IPS DF 4.7 (cell line): ENCODE data around the gene EDN2.

Experiments
- DNase-seq: peaks from one replicate; pipeline ENCODE4 v3.0.0-alpha.2; 2013; ENCODE audit warnings: low spot score; ENCODE audit errors: extremely low read depth

Gene EDN2

DNA sequence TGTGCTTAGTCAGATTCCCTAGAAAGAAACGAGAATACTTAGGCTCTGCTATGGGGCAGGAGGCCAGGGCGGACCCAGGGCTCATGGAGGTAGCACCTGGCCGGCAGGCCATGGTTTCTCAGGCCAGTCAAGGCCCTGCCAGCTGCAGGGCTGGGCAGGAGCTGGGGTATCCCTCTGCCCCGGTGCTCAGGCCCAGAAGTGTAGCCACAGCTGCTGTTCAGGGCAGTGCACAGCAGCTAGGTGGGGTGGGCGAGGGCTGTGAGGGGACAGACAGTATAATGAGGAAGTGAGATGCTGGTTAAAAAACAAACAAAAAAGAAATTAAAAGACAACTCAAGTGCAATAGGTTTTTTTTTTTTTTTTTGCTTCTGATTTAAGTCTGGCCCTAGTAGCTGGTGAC, 34.0 kb upstream of the EDN2 start:
- DNase-seq: no peak

DNA sequence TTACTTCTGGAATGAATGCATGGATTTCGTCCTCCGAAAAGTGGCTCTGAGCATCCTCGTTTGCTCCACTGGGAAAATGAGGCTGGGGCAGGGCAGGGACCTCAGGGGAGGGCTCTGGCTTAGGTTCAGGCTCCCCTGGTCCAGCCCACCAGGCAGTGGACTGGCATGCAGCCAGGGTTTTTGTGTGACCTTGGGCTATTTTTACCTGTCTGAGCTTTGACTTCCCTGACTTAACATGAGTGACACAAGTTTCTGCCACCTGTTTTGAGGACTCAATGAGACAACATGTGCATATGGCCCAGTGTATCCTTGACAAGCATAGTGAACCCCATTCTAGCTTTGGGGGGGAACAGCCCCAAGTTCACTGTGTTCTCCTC, 32.6 kb upstream of the EDN2 start:
- DNase-seq: no peak

GRCh38 chr1:41516168-41517061, 31.9 kb upstream of the EDN2 start:
- DNase-seq: no peak

- DNase-seq: no peak
These were observed 31.3 kb upstream of the EDN2 start for GRCh38 chr1:41515778-41516167.

GRCh38 chr1:41515131-41515678, 30.7 kb upstream of the EDN2 start:
- DNase-seq: no peak

DNA sequence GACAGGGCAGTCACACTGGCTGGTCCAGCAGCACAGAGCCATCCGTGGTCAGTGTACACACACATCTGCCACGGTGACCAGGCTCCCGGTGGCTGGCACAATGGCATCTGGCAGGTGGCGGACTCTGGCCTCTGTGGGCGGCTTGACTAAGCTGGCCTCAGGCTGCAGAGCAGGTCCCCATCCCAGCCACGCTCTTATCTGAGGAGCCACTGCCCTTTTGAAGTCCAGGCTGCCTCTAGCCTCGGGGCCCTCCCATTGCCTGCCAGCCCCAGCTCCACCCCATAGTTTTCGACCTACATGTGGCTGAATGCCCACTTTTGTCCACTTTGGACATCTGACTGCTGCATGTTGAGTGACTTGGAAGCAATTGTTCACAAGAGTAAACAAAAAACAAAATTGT, 29.9 kb upstream of the EDN2 start:
- no peak for DNase-seq

GRCh38 chr1:41513383-41513735, 28.9 kb upstream of the EDN2 start:
- no peak for DNase-seq

DNA sequence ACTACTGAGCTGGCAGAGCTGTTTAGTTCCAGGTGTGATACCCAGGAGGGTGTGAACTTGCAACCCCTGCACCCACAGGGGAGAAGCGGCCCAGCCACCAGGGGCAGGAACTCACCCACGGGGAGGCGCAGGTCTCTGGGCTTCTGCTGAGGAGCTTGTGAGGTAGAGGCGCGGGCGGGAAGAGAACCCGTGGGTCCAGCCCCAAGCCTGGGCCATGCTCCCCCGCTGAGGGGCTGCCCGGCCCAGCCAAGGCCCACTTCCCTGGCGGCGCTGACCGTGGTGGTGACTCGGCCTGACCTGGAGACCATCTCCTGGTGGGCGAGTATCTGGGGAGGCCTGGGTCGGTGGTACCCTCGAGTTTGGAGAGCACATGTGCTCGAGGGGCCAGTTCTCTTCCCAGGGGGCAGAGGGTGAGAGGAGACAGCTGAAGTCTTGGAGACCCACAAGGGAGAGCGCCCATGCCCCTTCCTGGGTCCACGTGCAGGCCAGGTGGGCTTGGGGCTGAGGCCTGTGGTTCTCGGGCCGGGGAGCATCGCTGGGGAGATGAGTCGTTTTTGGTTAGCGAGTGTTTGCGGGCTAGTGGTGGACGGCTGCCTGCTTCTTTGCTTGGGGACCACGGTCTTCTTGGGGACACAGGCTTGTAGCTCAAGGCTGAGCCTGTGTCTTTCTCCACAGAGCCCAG, 28.4 kb upstream of the EDN2 start:
- DNase-seq: no peak

DNA sequence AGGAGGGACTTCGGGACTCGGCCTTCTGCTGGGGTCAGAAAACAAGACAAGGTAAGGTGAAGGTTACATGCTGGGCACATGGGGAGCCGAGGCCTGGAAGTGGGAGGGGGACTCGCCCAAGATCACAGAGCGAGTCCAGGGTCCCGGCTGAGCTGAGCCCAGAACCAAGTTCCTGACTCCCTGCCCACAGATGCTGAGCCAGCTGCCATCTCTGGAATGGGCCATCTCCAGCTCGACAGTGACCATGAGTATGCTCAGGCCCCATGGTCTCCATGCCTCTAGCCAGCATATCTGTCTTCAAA, 26.7 kb upstream of the EDN2 start:
- DNase-seq: no peak

DNA sequence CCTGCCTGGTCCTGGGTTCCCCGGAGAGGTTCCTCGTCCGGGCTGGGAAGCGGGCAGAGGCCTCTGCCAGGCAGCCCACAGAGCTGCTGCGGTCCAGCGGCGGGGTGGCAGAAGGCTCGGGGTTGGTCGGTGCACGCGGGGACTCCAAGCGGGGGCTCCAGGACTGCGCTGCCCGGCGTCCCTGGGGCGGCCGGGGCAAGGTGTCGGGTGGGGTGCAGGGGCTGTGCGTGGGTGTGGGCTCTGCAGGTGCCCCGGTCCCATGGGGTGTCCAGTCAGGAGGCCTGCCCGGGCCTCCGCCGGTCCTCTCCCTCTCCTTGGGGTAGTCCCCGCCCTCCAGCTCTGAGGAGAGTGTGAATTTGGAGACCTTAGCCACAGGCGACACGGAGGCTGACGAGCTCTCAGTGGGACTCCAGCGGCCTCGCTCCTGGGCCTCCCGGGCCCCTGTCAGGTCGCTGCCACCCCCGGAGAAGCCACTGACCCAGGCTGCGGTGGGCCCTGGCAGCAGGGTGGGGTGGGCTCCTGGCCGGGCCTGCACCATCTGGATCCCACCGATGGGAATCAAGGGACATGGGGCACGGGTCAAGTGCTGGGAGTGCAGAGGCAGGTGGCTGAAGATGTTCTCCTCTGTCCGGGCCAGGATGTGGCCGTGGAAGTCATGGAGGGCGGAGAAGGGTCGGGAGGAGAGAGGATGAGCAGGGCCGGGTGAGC, 26.2 kb upstream of the EDN2 start:
- no peak for DNase-seq

GRCh38 chr1:41509270-41509671, 24.8 kb upstream of the EDN2 start:
- DNase-seq: no peak

DNA sequence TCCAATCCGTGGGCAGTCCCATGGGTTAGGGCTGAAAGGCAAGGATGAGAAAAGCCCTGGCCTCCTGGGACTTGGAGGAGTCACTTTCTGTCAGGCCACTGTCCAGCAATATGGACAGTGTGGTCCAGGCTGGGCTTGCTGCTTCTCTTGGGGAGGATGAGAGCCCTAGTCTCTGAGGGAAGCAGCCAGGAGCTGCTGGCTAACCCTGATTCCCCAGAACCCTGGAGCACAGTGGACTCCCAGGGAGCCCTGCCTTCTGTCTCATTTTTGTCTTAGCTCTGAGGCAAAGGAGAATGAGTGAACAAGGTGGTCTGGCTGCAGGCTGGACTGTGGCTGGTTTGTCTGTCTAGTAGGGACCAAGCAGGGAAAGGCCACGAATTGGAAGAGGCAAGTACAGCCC, 23.8 kb upstream of the EDN2 start:
- no peak for DNase-seq

DNA sequence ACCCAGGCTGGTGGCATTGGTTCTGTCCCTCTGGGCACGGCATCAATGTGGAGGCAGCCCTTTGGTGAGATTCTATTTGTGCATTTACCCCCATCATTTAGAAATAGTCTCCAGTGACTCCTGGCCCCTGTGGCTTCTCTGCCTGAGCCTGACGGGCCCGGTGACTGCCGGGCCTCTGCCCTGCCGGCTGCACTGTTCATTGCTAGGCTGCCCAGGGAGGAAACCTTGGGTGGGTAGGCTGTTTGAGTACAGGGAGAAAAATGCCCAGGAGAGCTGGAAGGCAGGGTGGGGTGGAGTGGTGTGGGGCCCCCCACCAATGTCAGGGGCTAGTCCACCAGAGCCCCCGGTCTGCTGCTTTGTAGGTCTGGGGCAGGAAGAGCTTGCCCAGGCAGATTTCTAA, 23.4 kb upstream of the EDN2 start:
- no peak for DNase-seq

DNA sequence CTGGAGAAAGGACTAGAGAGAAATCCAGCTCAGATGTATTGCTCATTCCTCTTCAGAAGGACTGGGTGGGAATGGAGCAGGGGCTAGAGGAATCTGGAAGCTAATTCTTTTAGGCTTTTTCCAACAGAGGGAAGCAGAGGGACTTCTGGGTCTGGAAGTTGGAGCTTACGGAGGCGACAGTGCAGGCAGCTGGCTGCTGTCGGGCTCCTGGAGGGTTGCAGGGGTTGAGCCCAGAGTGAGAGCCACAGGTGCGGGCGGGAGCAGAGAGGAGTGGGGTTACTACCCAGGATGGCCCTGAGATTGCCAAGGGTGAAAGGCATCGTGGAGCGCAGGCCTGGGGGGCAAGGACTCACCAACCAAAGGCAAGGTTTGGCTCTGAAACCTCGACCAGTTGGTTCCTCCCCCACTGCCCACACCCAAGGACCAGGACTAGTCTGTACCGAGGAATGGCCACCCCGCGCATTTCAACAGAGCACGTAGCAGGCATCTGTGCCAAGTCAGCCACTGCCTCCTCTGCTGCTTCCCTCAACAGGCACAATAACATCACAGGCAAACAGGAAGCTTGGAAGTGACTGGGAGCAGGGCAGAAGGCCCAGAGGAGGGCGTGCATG, 22.7 kb upstream of the EDN2 start:
- DNase-seq: no peak

DNA sequence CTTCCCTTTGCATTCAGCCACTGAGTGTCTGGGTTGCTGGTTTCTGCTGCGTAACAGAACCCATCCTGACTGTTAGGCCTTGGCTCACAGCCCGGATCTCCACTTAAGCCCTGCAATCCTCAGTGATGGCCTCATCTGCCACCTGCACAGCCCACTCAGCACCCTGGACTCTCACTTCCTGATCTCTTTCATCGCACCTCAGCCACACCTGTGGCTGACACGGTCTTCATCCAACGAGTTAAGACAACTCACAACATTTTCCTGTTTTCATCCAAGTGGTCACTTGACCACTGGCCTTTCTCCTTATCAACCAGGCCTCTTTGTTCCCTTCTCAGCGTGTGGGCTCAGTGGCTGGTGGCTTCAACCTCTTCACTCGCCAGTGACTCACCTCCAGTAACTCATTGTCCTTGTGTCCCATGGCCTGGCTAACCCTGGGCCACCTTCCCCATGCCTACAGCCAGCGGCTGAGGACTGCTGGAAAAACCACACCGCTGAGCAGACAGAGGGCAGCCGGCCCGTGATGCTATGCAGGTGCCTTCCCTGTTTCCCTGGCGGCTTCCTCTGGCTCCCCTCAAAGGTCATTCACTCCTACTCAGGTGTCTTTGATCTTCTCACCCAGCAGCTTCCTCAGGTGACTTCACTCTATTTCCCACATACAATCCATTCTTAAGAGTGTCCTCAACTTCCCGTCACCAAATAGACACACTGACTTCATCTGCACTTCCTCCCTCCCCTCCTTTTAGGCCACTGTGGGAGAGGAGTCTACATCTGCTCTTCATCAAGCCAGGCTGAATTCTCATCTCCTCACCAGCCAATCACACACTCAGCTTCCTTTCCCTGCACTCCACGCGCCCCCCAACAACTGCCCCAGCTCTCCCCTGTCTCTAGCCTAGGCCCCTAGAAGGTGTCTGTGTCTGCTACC, 19.9 kb upstream of the EDN2 start:
- no peak for DNase-seq

GRCh38 chr1:41503538-41504113, 19.1 kb upstream of the EDN2 start:
- no peak for DNase-seq

GRCh38 chr1:41502912-41503311, 18.4 kb upstream of the EDN2 start:
- no peak for DNase-seq

DNA sequence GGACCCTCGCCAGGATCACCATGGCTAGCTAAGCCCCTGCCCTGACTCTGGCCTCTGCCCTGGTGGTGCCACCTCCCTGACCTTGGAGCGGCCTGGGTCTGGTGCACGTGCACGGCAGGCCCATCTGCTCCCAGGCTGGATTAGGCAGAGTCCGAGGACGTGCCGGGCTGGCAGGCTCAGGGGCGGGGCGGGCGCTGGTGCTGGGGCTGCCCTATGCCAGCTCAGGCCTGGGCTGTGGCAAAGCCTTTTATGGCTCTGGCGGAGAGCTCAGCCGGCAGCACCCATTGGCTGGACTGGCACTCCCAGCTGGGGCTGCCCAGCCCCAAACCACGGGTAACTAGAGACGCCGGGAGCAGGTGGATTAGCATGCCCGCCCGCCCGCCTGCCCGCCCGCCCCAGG, 17.1 kb upstream of the EDN2 start:
- DNase-seq: no peak

- DNase-seq: no peak
These were observed 16.5 kb upstream of the EDN2 start for GRCh38 chr1:41500781-41501518.

DNA sequence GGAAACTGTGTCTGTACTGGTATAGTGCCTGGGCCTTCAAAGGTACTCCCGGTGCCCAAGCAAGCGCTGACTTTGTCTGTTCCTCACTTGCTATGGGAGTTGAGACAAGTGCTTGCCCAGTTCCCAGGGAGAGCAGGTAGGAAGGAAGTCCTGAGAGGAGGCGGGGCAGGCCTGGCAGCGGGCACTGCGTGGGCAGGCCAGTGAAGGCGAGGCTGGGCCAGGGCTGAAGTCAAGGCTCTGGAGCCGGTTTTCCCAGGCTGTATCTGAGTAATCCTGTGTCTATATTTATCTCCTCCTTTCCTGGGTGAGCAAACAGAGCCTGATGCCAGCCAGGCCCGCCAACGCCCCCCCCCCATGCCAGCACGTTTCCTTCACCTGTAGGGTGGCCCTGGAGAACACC, 15.9 kb upstream of the EDN2 start:
- no peak for DNase-seq
